ENCODE measurements around the gene RAMACL.

RAMACL gene

GRCh38 chr6:166617359-166617758, 30.9 kb upstream of the RAMACL start:
- DNase-seq, result no peak

- no peak for DNase-seq
Observed at GRCh38 chr6:166616261-166617238, 30.1 kb upstream of the RAMACL start.

GRCh38 chr6:166615059-166615770, 28.7 kb upstream of the RAMACL start:
- DNase-seq, result no peak

- no peak for DNase-seq
Observed at GRCh38 chr6:166614589-166614988, 28.1 kb upstream of the RAMACL start.

GRCh38 chr6:166614171-166614583, 27.7 kb upstream of the RAMACL start:
- no peak for DNase-seq

- no peak for DNase-seq
Observed at GRCh38 chr6:166613027-166613426, 26.5 kb upstream of the RAMACL start.

- DNase-seq, result no peak
Observed at GRCh38 chr6:166612471-166612881, 26.0 kb upstream of the RAMACL start.

- no peak for DNase-seq
Observed at GRCh38 chr6:166611631-166612030, 25.2 kb upstream of the RAMACL start.

GRCh38 chr6:166610069-166610468, 23.6 kb upstream of the RAMACL start:
- no peak for DNase-seq

GRCh38 chr6:166608774-166609173, 22.3 kb upstream of the RAMACL start:
- DNase-seq, result no peak

- no peak for DNase-seq
Observed at GRCh38 chr6:166605752-166606151, 19.3 kb upstream of the RAMACL start.

- DNase-seq, result no peak
Observed at GRCh38 chr6:166604911-166605310, 18.4 kb upstream of the RAMACL start.

GRCh38 chr6:166604328-166604727, 17.9 kb upstream of the RAMACL start:
- DNase-seq, result no peak

- DNase-seq, result no peak
Observed at GRCh38 chr6:166603043-166603690, 16.7 kb upstream of the RAMACL start.

- DNase-seq, result no peak
Observed at GRCh38 chr6:166601956-166602355, 15.5 kb upstream of the RAMACL start.

- DNase-seq, result no peak
Observed at GRCh38 chr6:166600931-166601330, 14.5 kb upstream of the RAMACL start.

- DNase-seq, result no peak
Observed at GRCh38 chr6:166599205-166599604, 12.7 kb upstream of the RAMACL start.

GRCh38 chr6:166598441-166599138, 12.1 kb upstream of the RAMACL start:
- DNase-seq, result no peak

GRCh38 chr6:166597711-166598440, 11.4 kb upstream of the RAMACL start:
- no peak for DNase-seq

- no peak for DNase-seq
Observed at GRCh38 chr6:166596776-166597507, 10.5 kb upstream of the RAMACL start.

- no peak for DNase-seq
Observed at GRCh38 chr6:166595949-166596348, 9.5 kb upstream of the RAMACL start.

Measured in NCI-H1436 (cell line).